BE2C (cell line): Measurements from ENCODE around the gene KCND3.

Experiments used
- DNase-seq: peaks from one replicate; pipeline ENCODE4 v3.0.0-alpha.2; 2020
- H3K27me3 ChIP-seq: fragments of 250-450 bp; sonication (Bioruptor Pico); 2 replicates; pipeline ENCODE4 v1.5.1; 2020; ENCODE audit warnings: mild to moderate bottlenecking
- H3K36me3 ChIP-seq: fragments of 250-450 bp; sonication (Bioruptor Pico); 2 replicates; pipeline ENCODE4 v1.5.1; 2020; ENCODE audit warnings: mild to moderate bottlenecking
- H3K4me1 ChIP-seq: fragments of 250-450 bp; sonication (Bioruptor Pico); 2 replicates; pipeline ENCODE4 v1.5.1; 2020
- H3K4me3 ChIP-seq: 2 replicates; pipeline ENCODE4 v1.5.1; 2011; ENCODE audit warnings: low read depth, low read length
- H3K9me3 ChIP-seq: fragments of 250-450 bp; sonication (Bioruptor Pico); 2 replicates; pipeline ENCODE4 v1.5.1; 2020
- CTCF ChIP-seq: IDR thresholded peaks from 2 replicates; pipeline ENCODE4 v1.5.1; 2012; ENCODE audit warnings: mild to moderate bottlenecking, low read depth, low read length

The KCND3 gene

GRCh38 chr1:111834956-111835355 is 154.5 kb downstream of the KCND3 start:
- TF ChIP-seq CTCF, result no peak
- no peak for DNase-seq
- H3K4me1 ChIP-seq, result no peaks in the 10 kb centered on the region
- no peaks in the 10 kb centered on the region for H3K27me3 ChIP-seq
- no peaks in the 10 kb centered on the region for H3K9me3 ChIP-seq
- no peak overlapping the region for H3K4me3 ChIP-seq
- H3K36me3 ChIP-seq, result no peaks in the 10 kb centered on the region

- no peaks in the 10 kb centered on the region for H3K36me3 ChIP-seq
- DNase-seq, result no peak
- H3K9me3 ChIP-seq, result no peaks in the 10 kb centered on the region
- no peaks in the 10 kb centered on the region for H3K27me3 ChIP-seq
- no peak overlapping the region for H3K4me3 ChIP-seq
- no peaks in the 10 kb centered on the region for H3K4me1 ChIP-seq
- peak; percentile 14; the same call in 1 of the 2 replicates for TF ChIP-seq CTCF
Observed at GRCh38 chr1:111833334-111833733, 156.1 kb downstream of the KCND3 start.

GRCh38 chr1:111832521-111833155 is 156.8 kb downstream of the KCND3 start:
- no peaks in the 10 kb centered on the region for H3K36me3 ChIP-seq
- TF ChIP-seq CTCF, result no peak
- H3K4me1 ChIP-seq, result no peaks in the 10 kb centered on the region
- H3K4me3 ChIP-seq, result no peak overlapping the region
- H3K9me3 ChIP-seq, result no peaks in the 10 kb centered on the region
- H3K27me3 ChIP-seq, result no peaks in the 10 kb centered on the region
- DNase-seq, result no peak

GRCh38 chr1:111831153-111831552 is 158.3 kb downstream of the KCND3 start:
- Histone ChIP-seq H3K36me3 (no peaks in the 10 kb centered on the region), H3K9me3 (no peaks in the 10 kb centered on the region), H3K4me1 (no peaks in the 10 kb centered on the region), H3K4me3 (no peak overlapping the region), H3K27me3 (no peaks in the 10 kb centered on the region)
- no peak for TF ChIP-seq CTCF
- no peak for DNase-seq

GRCh38 chr1:111827946-111828345 is 161.5 kb downstream of the KCND3 start:
- DNase-seq, result no peak
- no peaks in the 10 kb centered on the region for H3K9me3 ChIP-seq
- H3K27me3 ChIP-seq, result no peaks in the 10 kb centered on the region
- no peak overlapping the region for H3K4me3 ChIP-seq
- H3K36me3 ChIP-seq, result no peaks in the 10 kb centered on the region
- no peaks in the 10 kb centered on the region for H3K4me1 ChIP-seq
- TF ChIP-seq CTCF, result no peak

GRCh38 chr1:111826278-111826677 is 163.2 kb downstream of the KCND3 start:
- H3K36me3 ChIP-seq, result no peaks in the 10 kb centered on the region
- H3K4me3 ChIP-seq, result no peak overlapping the region
- DNase-seq, result no peak
- H3K9me3 ChIP-seq, result no peaks in the 10 kb centered on the region
- no peaks in the 10 kb centered on the region for H3K4me1 ChIP-seq
- H3K27me3 ChIP-seq, result no peaks in the 10 kb centered on the region
- TF ChIP-seq CTCF, result no peak
